CD4-positive, alpha-beta T cell treated with Interleukin-15 for 4 hours (primary cell): ENCODE results near the gene GALNT10.
A peak's percentile ranks its signal among the peaks of the same experiment; 100 is the strongest.

ENCODE experiments used
- DNase-seq: peaks from one replicate; pipeline ENCODE4 v3.0.0-alpha.2; 2020; ENCODE audit warnings: low spot score

GALNT10 gene

GRCh38 chr5:154203798-154204578 lies 13.5 kb downstream of the GALNT10 start:
- no peak for DNase-seq

GRCh38 chr5:154205441-154206117 lies 15.0 kb downstream of the GALNT10 start:
- DNase-seq, result no peak

GRCh38 chr5:154206311-154206710 lies 15.8 kb downstream of the GALNT10 start:
- DNase-seq, result no peak

GRCh38 chr5:154207204-154207603 lies 16.7 kb downstream of the GALNT10 start:
- DNase-seq, result no peak

GRCh38 chr5:154209591-154210081 lies 19.1 kb downstream of the GALNT10 start:
- no peak for DNase-seq

GRCh38 chr5:154210163-154210562 lies 19.6 kb downstream of the GALNT10 start:
- no peak for DNase-seq

- DNase-seq, result no peak
Measured at GRCh38 chr5:154211641-154212390, 21.3 kb downstream of the GALNT10 start.

- no peak for DNase-seq
Measured at GRCh38 chr5:154213592-154213991, 23.1 kb downstream of the GALNT10 start.

- DNase-seq, result peak; percentile 32
Measured at GRCh38 chr5:154214371-154215106, 24.0 kb downstream of the GALNT10 start.

GRCh38 chr5:154215571-154216325 lies 25.2 kb downstream of the GALNT10 start:
- DNase-seq, result no peak

GRCh38 chr5:154217462-154217861 lies 26.9 kb downstream of the GALNT10 start:
- DNase-seq, result no peak

- DNase-seq, result no peak
Measured at GRCh38 chr5:154218786-154219185, 28.3 kb downstream of the GALNT10 start.

- DNase-seq, result no peak
Measured at GRCh38 chr5:154220625-154221024, 30.1 kb downstream of the GALNT10 start.

GRCh38 chr5:154221371-154221896 lies 30.9 kb downstream of the GALNT10 start:
- DNase-seq, result peak; percentile 70

- no peak for DNase-seq
Measured at GRCh38 chr5:154222414-154222813, 31.9 kb downstream of the GALNT10 start.

GRCh38 chr5:154223320-154223719 lies 32.8 kb downstream of the GALNT10 start:
- DNase-seq, result no peak

GRCh38 chr5:154227090-154227489 lies 36.6 kb downstream of the GALNT10 start:
- no peak for DNase-seq

- no peak for DNase-seq
Measured at GRCh38 chr5:154228696-154229095, 38.2 kb downstream of the GALNT10 start.

- DNase-seq, result no peak
Measured at GRCh38 chr5:154230526-154230925, 40.0 kb downstream of the GALNT10 start.

GRCh38 chr5:154234551-154234950 lies 44.0 kb downstream of the GALNT10 start:
- no peak for DNase-seq

GRCh38 chr5:154236011-154236410 lies 45.5 kb downstream of the GALNT10 start:
- DNase-seq, result no peak
